Progenitor cell of endocrine pancreas (in vitro differentiated cells): ENCODE results near the gene LYVE1. TPM values are rescaled to one million over a fixed set of nuclear protein-coding genes. Genes with fewer than 3 reads are reported as not detected.

ENCODE experiments used
- DNase-seq: peaks from one replicate; pipeline ENCODE4 v3.0.0; 2021; ENCODE audit warnings: low spot score; ENCODE audit not compliant: unreplicated experiment
- H3K27ac Mint-ChIP-seq: 2 replicates; pipeline ENCODE4 v1.8.0; 2021; ENCODE audit warnings: mild to moderate bottlenecking, moderate library complexity, mixed read lengths
- H3K27me3 Mint-ChIP-seq: 2 replicates; pipeline ENCODE4 v1.8.0; 2021; ENCODE audit warnings: mixed read lengths
- H3K36me3 Mint-ChIP-seq: 2 replicates; pipeline ENCODE4 v1.8.0; 2022; ENCODE audit warnings: mixed read lengths; ENCODE audit not compliant: insufficient read depth
- H3K4me1 Mint-ChIP-seq: 2 replicates; pipeline ENCODE4 v1.8.0; 2021; ENCODE audit warnings: low read depth, mixed read lengths
- H3K4me3 Mint-ChIP-seq: 2 replicates; pipeline ENCODE4 v1.8.0; 2021; ENCODE audit warnings: low read depth, mild to moderate bottlenecking, moderate library complexity, mixed read lengths
- H3K9me3 Mint-ChIP-seq: 2 replicates; pipeline ENCODE4 v1.8.0; 2021; ENCODE audit warnings: low read depth, mixed read lengths
- CTCF ChIP-seq: fragments of 200-600 bp; sonication (generic); IDR thresholded peaks from one replicate; pipeline ENCODE4 v1.5.0; 2021; ENCODE audit warnings: antibody characterized with exemption, mild to moderate bottlenecking; ENCODE audit not compliant: unreplicated experiment
- total RNA-seq: library from RNA; stranded (reverse); gene quantifications from 2 replicates; pipeline ENCODE4 v1.2.1, GENCODE V29; 2021

The LYVE1 gene
- total RNA-seq, 1 donor from 2014 or later, result not detected

DNA sequence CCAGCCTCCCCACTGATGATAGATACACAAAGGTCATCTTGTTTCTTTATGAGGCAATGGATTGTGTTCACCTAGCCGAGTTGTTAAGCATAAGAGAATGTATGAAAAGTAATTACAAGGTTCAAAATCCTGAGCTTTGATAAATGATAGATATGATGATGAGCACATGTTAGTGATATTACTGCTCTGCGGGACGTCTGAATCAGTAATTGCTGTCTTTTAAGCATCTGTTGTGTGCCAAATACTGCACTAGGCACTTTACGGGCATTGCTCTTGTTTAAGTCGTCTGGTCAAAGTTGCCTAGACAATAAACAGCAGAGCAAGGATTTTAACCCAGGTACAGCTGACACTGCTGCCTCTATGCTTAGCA, 26.9 kb downstream of the LYVE1 start:
- peak overlapping the region; percentile 92 for H3K27ac Mint-ChIP-seq
- no peaks in the 10 kb centered on the region for H3K9me3 Mint-ChIP-seq
- H3K36me3 Mint-ChIP-seq, result no peaks in the 10 kb centered on the region
- H3K27me3 Mint-ChIP-seq, result peaks cover 3% of the 10 kb centered on the region
- no peak for DNase-seq
- TF ChIP-seq CTCF, result no peak
- peaks cover 10% of the 10 kb centered on the region for H3K4me1 Mint-ChIP-seq
- H3K4me3 Mint-ChIP-seq, result peak overlapping the region; percentile 91

DNA sequence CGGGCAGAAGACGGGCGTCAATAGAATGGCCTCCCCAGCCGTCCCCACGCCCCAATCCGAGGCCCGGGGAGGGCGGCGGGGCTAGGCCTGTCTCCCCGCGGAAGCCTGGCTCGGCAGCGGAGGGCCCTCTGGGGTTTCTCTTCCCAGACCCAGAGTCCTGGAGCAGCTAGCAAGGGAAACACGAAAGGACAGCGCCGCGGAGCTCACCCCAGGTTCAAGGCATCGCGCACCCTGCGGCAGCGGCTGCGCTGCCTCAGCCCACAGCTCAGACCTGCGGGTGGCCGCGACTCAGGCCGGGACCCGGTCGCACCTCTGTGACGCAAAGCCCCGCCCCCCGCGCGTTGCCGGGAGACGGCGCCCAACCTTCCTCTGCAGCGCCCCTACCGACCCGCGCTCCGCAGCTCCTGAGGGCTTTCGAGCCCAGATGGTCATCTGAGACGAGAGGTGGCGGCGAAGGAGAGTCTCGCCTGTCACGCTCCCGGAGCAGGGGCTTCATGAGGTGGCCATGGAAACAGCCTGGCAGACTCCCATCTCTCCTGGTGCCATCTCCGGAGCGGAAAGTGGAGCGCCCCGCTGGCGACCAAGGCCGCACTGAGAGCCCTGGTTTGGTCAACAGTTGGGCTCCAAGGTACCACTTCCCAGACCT, 27.4 kb downstream of the LYVE1 start, which contains the start of gene RNF141:
RNF141 (minus strand) TSS at position 273 of the 646 bp plus-strand sequence. CDS start 7,029 bp downstream, outside the sequence.
- H3K4me1 Mint-ChIP-seq, result peaks cover 10% of the 10 kb centered on the region
- H3K4me3 Mint-ChIP-seq, result peak within 1 kb of the TSS; percentile 91
- peak; percentile 98 for DNase-seq
- no peaks in the 10 kb centered on the region for H3K9me3 Mint-ChIP-seq
- H3K27ac Mint-ChIP-seq, result peak within 1 kb of the TSS; percentile 96
- TF ChIP-seq CTCF, result peak; percentile 83
- H3K36me3 Mint-ChIP-seq, result no peaks in the 10 kb centered on the region
- H3K27me3 Mint-ChIP-seq, result peaks cover 3% of the 10 kb centered on the region

DNA sequence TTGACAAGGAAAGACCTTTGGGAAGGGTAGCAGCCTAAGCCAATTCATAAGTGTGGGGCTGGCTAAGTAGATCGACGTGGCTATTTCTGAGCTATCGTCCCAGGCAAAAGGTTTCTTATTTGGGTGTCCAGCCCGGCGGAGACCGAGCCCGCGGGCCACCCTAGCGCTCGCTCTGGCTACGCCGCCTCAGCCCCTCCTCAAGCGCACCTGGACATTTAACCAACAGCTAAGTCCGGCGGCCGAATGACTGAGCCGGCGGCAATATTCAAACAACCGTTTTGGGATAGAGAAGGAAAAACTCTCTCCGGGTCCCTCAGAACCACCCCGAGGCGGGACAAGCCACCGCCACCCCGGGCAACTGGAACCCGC, 27.9 kb downstream of the LYVE1 start:
- peaks cover 3% of the 10 kb centered on the region for H3K27me3 Mint-ChIP-seq
- peak overlapping the region; percentile 91 for H3K4me3 Mint-ChIP-seq
- peak overlapping the region; percentile 96 for H3K27ac Mint-ChIP-seq
- no peaks in the 10 kb centered on the region for H3K9me3 Mint-ChIP-seq
- no peaks in the 10 kb centered on the region for H3K36me3 Mint-ChIP-seq
- no peak for TF ChIP-seq CTCF
- peak; percentile 51 for DNase-seq
- peaks cover 10% of the 10 kb centered on the region for H3K4me1 Mint-ChIP-seq

DNA sequence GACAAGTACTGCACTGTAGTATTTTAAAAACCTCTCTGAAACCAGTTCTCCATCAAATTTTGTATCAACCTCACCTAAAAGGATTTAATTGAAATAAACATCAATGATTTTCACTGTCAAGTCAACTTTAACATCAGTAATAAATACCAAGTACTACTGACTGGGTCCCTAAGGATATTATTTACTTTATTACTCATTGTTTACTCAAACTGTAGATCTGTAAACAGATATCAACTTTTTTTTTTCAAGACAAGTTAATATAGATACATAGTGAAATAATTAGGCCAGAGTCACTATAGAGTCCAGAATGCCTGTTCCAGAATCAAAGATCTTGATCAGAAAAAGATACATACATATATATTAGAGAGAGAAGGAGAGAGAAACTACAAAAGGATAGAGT, 29.1 kb downstream of the LYVE1 start:
- H3K27ac Mint-ChIP-seq, result no peak overlapping the region
- H3K4me3 Mint-ChIP-seq, result peak overlapping the region; percentile 91
- no peak for DNase-seq
- peaks cover 10% of the 10 kb centered on the region for H3K4me1 Mint-ChIP-seq
- no peaks in the 10 kb centered on the region for H3K9me3 Mint-ChIP-seq
- peaks cover 3% of the 10 kb centered on the region for H3K27me3 Mint-ChIP-seq
- no peak for TF ChIP-seq CTCF
- H3K36me3 Mint-ChIP-seq, result no peaks in the 10 kb centered on the region

GRCh38 chr11:10538924-10539323, 29.5 kb downstream of the LYVE1 start:
- no peak for DNase-seq
- Mint-ChIP-seq H3K27ac (no peak overlapping the region), H3K36me3 (no peaks in the 10 kb centered on the region), H3K4me3 (no peak overlapping the region), H3K27me3 (no peaks in the 10 kb centered on the region), H3K4me1 (peaks cover 10% of the 10 kb centered on the region), H3K9me3 (no peaks in the 10 kb centered on the region)
- no peak for TF ChIP-seq CTCF
